Peyer's patch (tissue), 4 donors: ENCODE measurements around the gene ADK. TPM values are rescaled to one million over a fixed set of nuclear protein-coding genes. Genes with fewer than 3 reads are reported as not detected.

Source experiments
- DNase-seq, 3 donors: peaks; one replicate each; pipeline ENCODE4 v3.0.0-alpha.2; 2017 to 2019
- H3K27ac ChIP-seq, 4 donors: fragments of 200-600 bp; sonication (generic); one replicate each; pipeline ENCODE4 v1.5.1; 2016 to 2019
- H3K27me3 ChIP-seq, 2 donors: fragments of 200-600 bp; sonication (generic); one replicate each; pipeline ENCODE4 v1.5.1; 2019
- H3K36me3 ChIP-seq, 3 donors: fragments of 200-600 bp; sonication (generic); one replicate each; pipeline ENCODE4 v1.5.1; 2016 to 2019
- H3K4me1 ChIP-seq, 4 donors: fragments of 200-600 bp; sonication (generic); one replicate each; pipeline ENCODE4 v1.5.1; 2016 to 2019
- H3K4me3 ChIP-seq, 4 donors: fragments of 200-600 bp; sonication (generic); 1 replicate in 3 of 4; 2 replicates in 1 of 4; pipeline ENCODE4 v1.5.1; 2016 to 2019; ENCODE audit warnings: mild to moderate bottlenecking in 1 of 4
- H3K9me3 ChIP-seq, 4 donors: fragments of 200-600 bp; sonication (generic); one replicate each; pipeline ENCODE4 v1.5.1; 2016 to 2019; ENCODE audit warnings: mild to moderate bottlenecking in 1 of 4
- CTCF ChIP-seq, 6 experiments: fragments of 450-650 bp in 4 of 6; fragments of 200-600 bp in 2 of 6; sonication (generic) in 1 of 6; IDR thresholded peaks; one replicate each; pipeline ENCODE4 v1.5.1; 2017 to 2019; ENCODE audit warnings: antibody characterized with exemption in 6 of 6, mild to moderate bottlenecking in 3 of 6, moderate library complexity in 1 of 6
- POLR2A ChIP-seq, 2 donors: fragments of 450-650 bp; IDR thresholded peaks; one replicate each; pipeline ENCODE4 v1.5.1; 2017; ENCODE audit warnings: antibody characterized with exemption in 2 of 2, mild to moderate bottlenecking in 2 of 2, moderate library complexity in 2 of 2
- total RNA-seq, 4 donors: library from RNA; depleted of rRNA; stranded (reverse); fragments of >200 nt; gene quantifications; one replicate each; pipeline ENCODE4 v1.1.0, GENCODE V29; 2016

Gene ADK
- total RNA-seq, 4 donors from 2014 or later = 7.4 to 50.3 (median 14.3) TPM

DNA sequence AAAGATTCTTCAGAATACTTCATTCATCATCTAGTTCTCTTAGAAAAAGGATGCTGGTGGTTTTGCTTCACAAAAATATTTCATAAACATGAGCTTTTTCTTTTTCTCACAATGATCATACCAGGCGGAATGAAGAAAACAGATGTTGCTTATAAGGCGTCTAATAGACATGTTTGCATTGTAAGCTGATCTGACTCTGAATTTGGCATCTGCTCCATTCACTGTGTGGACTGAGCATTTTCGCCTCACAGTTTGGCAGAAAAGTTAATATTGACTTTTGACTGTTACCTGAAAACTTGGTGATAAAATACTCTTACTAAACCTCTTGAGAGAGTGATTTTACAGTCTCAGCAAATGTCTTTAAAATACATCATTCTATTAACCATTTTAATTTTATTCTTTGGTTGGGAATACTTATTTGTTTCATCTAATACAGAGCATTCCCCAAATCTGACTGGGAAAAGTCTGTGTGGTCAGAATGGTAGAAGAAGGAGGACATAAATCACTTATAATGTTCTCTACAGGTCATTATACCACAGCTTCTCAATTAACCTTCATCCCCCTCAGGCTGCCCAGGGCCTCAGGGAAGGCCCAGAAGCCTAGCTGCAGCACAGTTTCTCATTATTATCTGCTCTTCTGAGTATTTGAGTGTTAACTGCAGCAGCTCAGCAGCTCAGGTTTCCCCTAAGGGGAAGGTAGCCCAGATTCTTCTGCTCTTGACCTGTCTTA is 553.8 kb downstream of the ADK start:
- Histone ChIP-seq H3K36me3 (no peaks in the 10 kb centered on the region), H3K4me3 (no peak overlapping the region), H3K9me3 (no peaks in the 10 kb centered on the region), H3K27me3 (no peaks in the 10 kb centered on the region), H3K27ac (no peak overlapping the region), H3K4me1 (no peaks in the 10 kb centered on the region)
- no peak for DNase-seq
- TF ChIP-seq CTCF (IDR thresholded peaks at IDR 0.05) = no peak
- TF ChIP-seq POLR2A (IDR thresholded peaks at IDR 0.05) = no peak

DNA sequence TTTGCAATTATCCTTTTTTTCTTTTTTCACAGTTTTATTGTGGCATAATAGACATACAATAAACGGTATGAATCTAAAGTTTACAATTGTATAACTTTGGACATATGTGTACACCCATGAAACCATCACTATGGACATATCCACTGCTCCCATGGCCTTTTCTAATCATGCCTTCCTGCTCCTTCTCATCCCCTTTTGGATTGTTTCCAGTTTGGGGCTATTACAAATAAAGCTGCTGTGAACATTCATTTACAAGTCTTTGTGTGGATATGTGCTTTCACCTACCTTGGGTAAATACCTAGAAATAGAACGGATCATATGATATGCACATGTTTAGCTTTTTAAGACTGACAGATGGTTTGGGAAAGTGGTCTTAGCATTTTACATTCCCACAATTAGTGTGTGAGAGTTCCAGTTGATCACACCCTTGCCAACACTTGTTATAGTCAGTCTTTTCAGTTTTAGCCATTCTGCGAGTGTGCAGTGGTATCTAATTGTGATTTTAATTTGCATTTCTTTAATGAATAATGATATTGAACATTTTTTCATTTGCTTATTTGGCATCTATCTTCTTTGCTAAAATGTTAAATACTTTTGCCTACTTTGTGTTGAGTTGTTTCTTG is 554.4 kb downstream of the ADK start:
- H3K4me3 ChIP-seq = no peak overlapping the region
- no peaks in the 10 kb centered on the region for H3K36me3 ChIP-seq
- no peaks in the 10 kb centered on the region for H3K27me3 ChIP-seq
- no peak for DNase-seq
- H3K27ac ChIP-seq = no peak overlapping the region
- TF ChIP-seq POLR2A (IDR thresholded peaks at IDR 0.05) (no peak), CTCF (IDR thresholded peaks at IDR 0.05) (no peak)
- no peaks in the 10 kb centered on the region for H3K9me3 ChIP-seq
- H3K4me1 ChIP-seq = no peaks in the 10 kb centered on the region

- DNase-seq = no peak
- H3K4me3 ChIP-seq = no peak overlapping the region
- no peaks in the 10 kb centered on the region for H3K4me1 ChIP-seq
- TF ChIP-seq POLR2A (IDR thresholded peaks at IDR 0.05) (no peak), CTCF (IDR thresholded peaks at IDR 0.05) (no peak)
- no peaks in the 10 kb centered on the region for H3K27me3 ChIP-seq
- no peak overlapping the region for H3K27ac ChIP-seq
- no peaks in the 10 kb centered on the region for H3K36me3 ChIP-seq
- no peaks in the 10 kb centered on the region for H3K9me3 ChIP-seq
These were observed 555.9 kb downstream of the ADK start for GRCh38 chr10:74706966-74707365.

DNA sequence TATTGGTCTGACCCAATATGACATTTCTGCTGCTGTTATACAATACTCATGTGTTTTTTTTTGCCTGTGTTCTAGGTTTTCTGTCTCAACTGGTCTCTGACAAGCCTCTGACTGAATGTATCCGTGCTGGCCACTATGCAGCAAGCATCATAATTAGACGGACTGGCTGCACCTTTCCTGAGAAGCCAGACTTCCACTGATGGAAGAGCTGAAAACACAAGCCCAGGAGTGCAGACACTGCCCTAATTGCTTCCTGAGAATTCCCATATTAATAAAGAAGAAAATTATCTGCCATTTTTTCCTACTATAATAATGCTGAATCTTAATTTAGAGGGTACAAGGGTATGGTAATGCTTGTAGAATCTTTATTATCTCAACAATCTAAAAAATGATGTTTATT is 557.2 kb downstream of the ADK start:
- no peak for TF ChIP-seq CTCF (IDR thresholded peaks at IDR 0.05)
- TF ChIP-seq POLR2A (IDR thresholded peaks at IDR 0.05) = no peak
- DNase-seq = no peak
- no peaks in the 10 kb centered on the region for H3K9me3 ChIP-seq
- no peaks in the 10 kb centered on the region for H3K36me3 ChIP-seq
- H3K27ac ChIP-seq = no peak overlapping the region
- H3K4me3 ChIP-seq = no peak overlapping the region
- no peaks in the 10 kb centered on the region for H3K4me1 ChIP-seq
- no peaks in the 10 kb centered on the region for H3K27me3 ChIP-seq

GRCh38 chr10:74718208-74718607 is 567.2 kb downstream of the ADK start:
- Histone ChIP-seq H3K4me3 (no peak overlapping the region), H3K4me1 (no peaks in the 10 kb centered on the region), H3K27ac (no peak overlapping the region), H3K36me3 (no peaks in the 10 kb centered on the region), H3K9me3 (peaks cover 0 to 4% (median 0%) of the 10 kb centered on the region in 4 donors), H3K27me3 (no peaks in the 10 kb centered on the region)
- DNase-seq = no peak
- TF ChIP-seq POLR2A (IDR thresholded peaks at IDR 0.05) (no peak), CTCF (IDR thresholded peaks at IDR 0.05) (no peak)
